GM18499 (cell line): ENCODE results near the gene SPAST.
A peak's percentile ranks its signal among the peaks of the same experiment; 100 is the strongest.
"Not testable (repeated sequence)": the region's sequence is repeated elsewhere in the genome, so short reads cannot be mapped to it uniquely, and the experiment has no call there.

Experiments
- ATAC-seq: cut with Tn5 transposase; IDR thresholded peaks from one replicate; pipeline ENCODE4 v1.9.1; 2021; ENCODE audit warnings: moderate number of reproducible peaks; ENCODE audit not compliant: insufficient read depth, unreplicated experiment

The SPAST gene

GRCh38 chr2:32119161-32119560, 55.8 kb downstream of the SPAST start:
- no peak for ATAC-seq

- no peak for ATAC-seq
Measured at GRCh38 chr2:32124660-32125059, 61.3 kb downstream of the SPAST start.

- ATAC-seq: no peak
Measured at GRCh38 chr2:32128636-32129035, 65.3 kb downstream of the SPAST start.

- ATAC-seq: no peak
Measured at GRCh38 chr2:32129086-32129485, 65.7 kb downstream of the SPAST start.

GRCh38 chr2:32135409-32135808, 72.1 kb downstream of the SPAST start:
- no peak for ATAC-seq

- no peak for ATAC-seq
Measured at GRCh38 chr2:32136097-32136496, 72.7 kb downstream of the SPAST start.

GRCh38 chr2:32151544-32151943, 88.2 kb downstream of the SPAST start:
- ATAC-seq: not testable (repeated sequence)

GRCh38 chr2:32159678-32160077, 96.3 kb downstream of the SPAST start:
- ATAC-seq: no peak

- no peak for ATAC-seq
Measured at GRCh38 chr2:32161296-32161695, 97.9 kb downstream of the SPAST start.

GRCh38 chr2:32164254-32164653, 100.9 kb downstream of the SPAST start:
- not testable (repeated sequence) for ATAC-seq

GRCh38 chr2:32165027-32165347, 101.6 kb downstream of the SPAST start:
- ATAC-seq: not testable (repeated sequence)

GRCh38 chr2:32166115-32166574, 102.8 kb downstream of the SPAST start:
- no peak for ATAC-seq

GRCh38 chr2:32168513-32168912, 105.2 kb downstream of the SPAST start:
- peak; percentile 41 for ATAC-seq

GRCh38 chr2:32172870-32173269, 109.5 kb downstream of the SPAST start:
- ATAC-seq: no peak

GRCh38 chr2:32182667-32183066, 119.3 kb downstream of the SPAST start:
- no peak for ATAC-seq

GRCh38 chr2:32189011-32189410, 125.7 kb downstream of the SPAST start:
- ATAC-seq: no peak

GRCh38 chr2:32192418-32192817, 129.1 kb downstream of the SPAST start:
- ATAC-seq: no peak

GRCh38 chr2:32200814-32201213, 137.5 kb downstream of the SPAST start:
- no peak for ATAC-seq

- ATAC-seq: not testable (repeated sequence)
Measured at GRCh38 chr2:32203428-32203827, 140.1 kb downstream of the SPAST start.
